T-helper 17 cell (primary cell): ENCODE results near the gene SH3RF3. TPM values are rescaled to one million over a fixed set of nuclear protein-coding genes. Genes with fewer than 3 reads are reported as not detected.

Source experiments
- ATAC-seq: fragments of 150-1000 bp; cut with Tn5 transposase; 2 replicates; pipeline ENCODE4 v1.10.0; 2021; ENCODE audit warnings: mild to moderate bottlenecking, moderate library complexity
- DNase-seq, 3 donors: peaks; one replicate each; pipeline versions ENCODE4 v3.0.0 to v3.0.0-alpha.2; 2020 to 2021
- H3K9me3 ChIP-seq: one replicate; pipeline ENCODE4 v1.7.0; 2013; ENCODE audit warnings: low read length, mild to moderate bottlenecking; ENCODE audit not compliant: control insufficient read depth, poor library complexity, severe bottlenecking
- H3K27ac Mint-ChIP-seq: one replicate; pipeline ENCODE4 v1.8.0; 2022; ENCODE audit warnings: mild to moderate bottlenecking, moderate library complexity, mixed read lengths
- H3K27me3 Mint-ChIP-seq: one replicate; pipeline ENCODE4 v1.8.0; 2022; ENCODE audit warnings: mixed read lengths
- H3K36me3 Mint-ChIP-seq: one replicate; pipeline ENCODE4 v1.8.0; 2022; ENCODE audit warnings: low read depth, mixed read lengths
- H3K4me1 Mint-ChIP-seq: one replicate; pipeline ENCODE4 v1.8.0; 2022; ENCODE audit warnings: mild to moderate bottlenecking, mixed read lengths
- H3K4me3 Mint-ChIP-seq: one replicate; pipeline ENCODE4 v1.8.0; 2022; ENCODE audit warnings: mild to moderate bottlenecking, moderate library complexity, mixed read lengths
- total RNA-seq, 4 donors: library from RNA in 2 of 4; stranded (reverse) in 2 of 4; gene quantifications; one replicate each; pipeline ENCODE4 v1.2.3 and lab custom pipeline; 2022 to 2026

SH3RF3 gene
- total RNA-seq, 2 donors from 2014 or later = 0.16 to 0.27 TPM

GRCh38 chr2:109261906-109262631, 133.1 kb downstream of the SH3RF3 start:
- Mint-ChIP-seq H3K27ac (no peak overlapping the region), H3K4me1 (peaks cover 9% of the 10 kb centered on the region), H3K4me3 (no peak overlapping the region), H3K27me3 (peaks cover 35% of the 10 kb centered on the region), H3K36me3 (peaks cover 3% of the 10 kb centered on the region)
- H3K9me3 ChIP-seq = no peaks in the 10 kb centered on the region
- no peak for ATAC-seq
- no peak for DNase-seq

DNA sequence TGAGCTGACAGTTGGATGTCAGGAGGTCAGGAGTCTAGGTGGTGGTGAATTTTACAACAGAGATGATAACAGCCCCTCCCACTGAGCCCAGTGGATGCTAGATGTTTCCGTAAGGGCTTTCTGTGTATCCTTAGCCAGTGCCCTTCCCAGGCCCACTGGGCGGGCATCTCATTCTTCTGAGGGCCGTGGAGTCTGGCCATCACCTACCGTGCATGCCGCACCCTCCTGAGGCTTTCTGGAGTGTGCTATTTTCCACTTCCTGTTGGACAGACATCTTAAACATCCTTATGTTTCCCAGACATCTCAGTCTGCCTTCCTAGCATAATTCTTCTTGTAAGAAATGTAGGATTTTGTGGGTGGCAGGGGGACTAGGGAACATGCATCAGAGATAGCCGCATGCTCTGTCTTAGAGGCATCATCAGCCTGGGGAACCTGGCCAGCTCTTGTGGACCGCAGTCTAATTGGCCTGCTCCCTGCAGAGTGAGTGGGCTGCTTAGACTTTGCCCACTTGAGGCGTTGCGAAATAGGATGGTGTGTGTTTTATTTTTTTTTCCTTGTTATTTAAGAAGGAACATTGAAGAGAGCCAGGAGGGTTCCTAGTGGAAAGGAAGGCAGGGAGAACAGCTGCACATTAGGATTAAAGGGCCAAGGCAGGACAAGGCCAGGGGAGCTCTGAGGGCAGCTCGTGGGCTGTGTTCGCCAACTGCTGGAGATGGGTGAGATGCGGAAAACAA, 135.8 kb downstream of the SH3RF3 start:
- Mint-ChIP-seq H3K4me1 (peaks cover 9% of the 10 kb centered on the region), H3K4me3 (no peak overlapping the region), H3K36me3 (peaks cover 3% of the 10 kb centered on the region), H3K27me3 (peaks cover 30% of the 10 kb centered on the region), H3K27ac (no peak overlapping the region)
- no peak for ATAC-seq
- no peaks in the 10 kb centered on the region for H3K9me3 ChIP-seq
- DNase-seq = no peak

- DNase-seq (no peak), ATAC-seq (no peak)
- no peaks in the 10 kb centered on the region for H3K9me3 ChIP-seq
- Mint-ChIP-seq H3K4me3 (no peak overlapping the region), H3K4me1 (peaks cover 9% of the 10 kb centered on the region), H3K27me3 (peaks cover 31% of the 10 kb centered on the region), H3K36me3 (peaks cover 3% of the 10 kb centered on the region), H3K27ac (no peak overlapping the region)
Measured at GRCh38 chr2:109265369-109265768, 136.4 kb downstream of the SH3RF3 start.

DNA sequence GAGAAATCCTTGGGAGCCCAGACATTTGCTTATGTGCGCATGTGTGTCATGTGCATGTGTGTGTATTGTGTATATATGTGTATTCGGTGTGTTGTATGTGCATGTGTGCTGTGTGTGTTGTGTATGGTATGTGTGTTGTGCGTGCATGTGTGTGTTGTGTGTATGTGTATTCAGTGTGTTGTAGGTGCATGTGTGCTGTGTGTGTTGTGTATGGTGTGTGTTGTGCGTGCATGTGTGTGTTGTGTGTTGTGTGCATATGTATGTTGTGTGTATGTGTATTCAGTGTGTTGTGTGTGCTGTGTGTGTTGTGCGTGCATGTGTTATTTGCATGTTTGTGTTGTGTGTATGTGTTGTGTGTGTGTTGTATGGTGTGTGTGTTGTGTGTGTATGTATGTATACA, 136.9 kb downstream of the SH3RF3 start:
- H3K27me3 Mint-ChIP-seq = peaks cover 36% of the 10 kb centered on the region
- H3K36me3 Mint-ChIP-seq = peaks cover 3% of the 10 kb centered on the region
- peaks cover 8% of the 10 kb centered on the region for H3K4me1 Mint-ChIP-seq
- H3K4me3 Mint-ChIP-seq = no peak overlapping the region
- no peak overlapping the region for H3K27ac Mint-ChIP-seq
- ATAC-seq (no peak), DNase-seq (no peak)
- H3K9me3 ChIP-seq = no peaks in the 10 kb centered on the region

GRCh38 chr2:109266496-109266895, 137.5 kb downstream of the SH3RF3 start:
- no peak for ATAC-seq
- peak overlapping the region; percentile 19 for H3K4me3 Mint-ChIP-seq
- no peak for DNase-seq
- peaks cover 3% of the 10 kb centered on the region for H3K4me1 Mint-ChIP-seq
- peaks cover 3% of the 10 kb centered on the region for H3K36me3 Mint-ChIP-seq
- H3K27me3 Mint-ChIP-seq = peaks cover 37% of the 10 kb centered on the region
- H3K9me3 ChIP-seq = no peaks in the 10 kb centered on the region
- no peak overlapping the region for H3K27ac Mint-ChIP-seq

DNA sequence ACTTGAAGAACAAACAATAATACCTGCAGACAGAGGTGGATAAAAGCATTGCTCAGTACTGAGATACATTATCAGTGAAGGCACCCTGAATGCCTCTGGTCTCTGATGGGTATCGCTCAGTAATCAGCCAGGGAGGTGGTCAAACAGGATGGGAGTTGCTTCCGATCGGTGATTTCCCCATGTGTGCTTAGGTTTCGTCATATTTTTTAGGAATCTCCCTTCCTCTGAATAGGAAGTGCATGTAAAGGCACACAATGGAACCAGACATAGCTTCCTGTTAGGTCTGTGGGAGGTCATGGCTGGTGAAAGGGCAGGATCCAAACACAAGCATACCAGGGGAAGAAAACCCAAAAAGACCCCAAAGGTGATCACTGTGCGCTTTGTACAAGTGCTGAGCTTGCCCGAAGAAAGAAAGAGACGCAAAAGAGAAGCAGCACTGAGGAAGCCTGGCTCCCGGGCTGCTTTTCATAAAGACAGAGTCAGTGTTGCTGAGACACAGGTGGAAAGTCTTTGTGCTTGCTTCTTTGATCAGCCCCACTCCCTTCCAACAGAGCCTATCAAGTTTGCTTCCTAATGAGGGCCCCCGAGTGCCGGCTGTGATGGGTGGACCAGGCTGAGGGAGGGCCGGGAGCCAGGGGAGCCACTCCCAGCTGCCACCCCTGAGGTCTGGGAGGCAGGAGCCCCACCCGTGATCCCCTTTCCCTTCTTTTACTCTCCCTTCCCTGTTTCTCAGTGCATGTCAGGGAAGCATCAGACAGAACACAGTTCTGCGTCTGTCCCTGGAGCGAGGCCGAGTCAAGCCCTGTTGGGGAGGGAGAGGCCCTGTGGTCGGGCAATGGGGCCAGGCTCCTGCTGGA, 138.2 kb downstream of the SH3RF3 start:
- peaks cover 3% of the 10 kb centered on the region for H3K36me3 Mint-ChIP-seq
- DNase-seq (no peak), ATAC-seq (no peak)
- no peak overlapping the region for H3K27ac Mint-ChIP-seq
- no peak overlapping the region for H3K4me3 Mint-ChIP-seq
- no peaks in the 10 kb centered on the region for H3K9me3 ChIP-seq
- peaks cover 37% of the 10 kb centered on the region for H3K27me3 Mint-ChIP-seq
- H3K4me1 Mint-ChIP-seq = peaks cover 3% of the 10 kb centered on the region

DNA sequence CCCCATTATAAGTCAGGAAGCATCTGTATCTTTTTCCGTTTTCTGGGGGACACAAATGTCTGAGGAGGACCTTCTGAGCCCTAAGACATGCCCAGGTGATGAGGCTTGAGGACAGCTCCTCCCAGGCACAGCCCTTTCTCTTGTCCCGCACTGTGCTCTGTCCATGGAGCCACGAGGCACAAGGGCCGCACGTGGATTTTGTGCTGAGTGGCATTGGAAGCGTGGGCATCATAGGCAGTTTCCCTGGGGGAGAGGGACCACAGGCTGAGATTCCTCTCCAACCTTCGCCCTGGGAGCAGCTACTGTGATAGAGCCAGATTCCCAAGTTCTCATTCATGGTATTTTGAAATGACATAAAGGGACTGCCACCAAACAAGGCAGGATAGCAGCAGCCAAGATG, 139.9 kb downstream of the SH3RF3 start:
- no peaks in the 10 kb centered on the region for H3K9me3 ChIP-seq
- H3K4me1 Mint-ChIP-seq = peaks cover 3% of the 10 kb centered on the region
- DNase-seq = no peak
- H3K27me3 Mint-ChIP-seq = peaks cover 37% of the 10 kb centered on the region
- H3K4me3 Mint-ChIP-seq = no peak overlapping the region
- H3K36me3 Mint-ChIP-seq = peaks cover 3% of the 10 kb centered on the region
- H3K27ac Mint-ChIP-seq = no peak overlapping the region
- no peak for ATAC-seq

DNA sequence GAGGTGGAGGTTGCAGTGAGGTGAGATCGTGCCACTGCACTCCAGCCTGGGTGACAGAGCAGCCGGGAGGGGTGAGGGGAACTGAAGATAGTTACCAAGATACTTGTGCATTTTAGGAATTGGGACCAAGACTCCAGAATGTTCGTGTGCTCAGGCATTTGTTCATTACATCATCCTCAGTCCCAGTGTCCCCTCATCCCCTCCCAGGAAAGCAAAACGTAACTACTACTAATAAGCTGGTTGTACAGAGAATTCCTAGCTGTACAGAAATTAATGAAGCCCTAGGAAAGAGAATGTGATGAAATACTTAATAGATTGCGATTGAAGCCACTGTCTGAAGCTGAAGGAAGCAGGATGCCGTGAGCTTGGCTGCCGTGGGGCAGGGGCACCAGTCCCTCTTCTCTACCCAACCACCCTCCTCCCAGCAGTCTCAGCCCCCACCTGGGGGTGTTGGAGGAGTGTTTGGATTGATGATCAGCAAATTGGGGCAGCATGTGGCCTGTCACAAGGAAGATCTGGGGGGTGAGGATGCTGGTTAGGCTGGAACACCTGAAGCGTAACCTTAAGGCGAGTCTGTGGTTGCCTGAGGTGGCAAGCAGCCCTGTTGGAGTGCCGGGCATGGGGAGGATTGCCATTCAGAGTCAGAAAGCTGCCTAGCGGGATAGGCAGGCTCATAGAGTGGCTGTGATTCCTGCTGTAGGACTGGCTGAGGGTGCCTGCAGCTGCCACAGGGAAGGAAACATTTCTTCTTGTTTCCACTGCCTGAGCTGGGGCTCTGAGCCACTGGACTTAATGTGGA, 140.9 kb downstream of the SH3RF3 start:
- Mint-ChIP-seq H3K27me3 (peaks cover 33% of the 10 kb centered on the region), H3K4me3 (no peak overlapping the region), H3K27ac (no peak overlapping the region), H3K36me3 (peaks cover 3% of the 10 kb centered on the region), H3K4me1 (peaks cover 3% of the 10 kb centered on the region)
- H3K9me3 ChIP-seq = no peaks in the 10 kb centered on the region
- no peak for DNase-seq
- no peak for ATAC-seq

DNA sequence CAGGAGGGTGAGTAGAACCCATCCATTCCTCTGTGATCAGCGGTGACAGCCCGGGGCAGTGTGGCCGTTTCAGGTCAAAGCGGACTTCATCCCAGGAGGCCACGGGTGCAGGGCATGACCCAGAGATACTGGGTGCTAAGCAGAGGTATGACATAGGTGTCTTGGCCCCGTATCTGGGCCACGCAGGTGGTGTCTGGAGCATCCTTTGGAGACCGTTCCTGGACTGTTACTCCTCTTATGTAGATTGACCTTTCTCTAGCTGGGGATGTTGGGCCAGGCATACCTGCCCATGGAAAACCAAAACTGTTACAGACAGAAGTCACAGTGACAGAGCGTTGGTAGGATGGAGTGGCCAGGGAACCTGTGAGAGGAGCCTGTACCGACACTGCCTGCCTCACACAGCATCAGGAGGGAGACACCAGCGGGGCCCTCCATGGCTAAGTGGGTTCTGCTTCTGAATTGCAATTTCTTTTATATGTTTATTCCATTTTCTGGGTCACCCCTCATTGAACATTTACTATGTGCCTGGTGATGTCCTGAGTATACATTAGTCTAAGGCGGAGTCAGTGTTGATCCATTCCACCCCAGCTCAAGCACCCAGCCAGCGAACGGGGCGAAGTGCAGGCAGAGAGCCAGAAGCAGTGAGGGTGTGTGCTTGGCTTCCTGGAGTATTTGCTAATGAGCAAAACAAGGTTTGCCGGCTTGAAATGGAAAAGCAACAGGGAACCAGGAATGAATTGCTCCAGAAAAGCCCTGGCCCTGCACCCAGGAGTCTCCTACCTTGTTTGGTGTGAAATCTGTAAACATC, 141.7 kb downstream of the SH3RF3 start:
- H3K4me1 Mint-ChIP-seq = peaks cover 3% of the 10 kb centered on the region
- DNase-seq (no peak), ATAC-seq (no peak)
- H3K27ac Mint-ChIP-seq = no peak overlapping the region
- H3K9me3 ChIP-seq = no peaks in the 10 kb centered on the region
- peaks cover 3% of the 10 kb centered on the region for H3K36me3 Mint-ChIP-seq
- no peak overlapping the region for H3K4me3 Mint-ChIP-seq
- H3K27me3 Mint-ChIP-seq = peaks cover 29% of the 10 kb centered on the region

DNA sequence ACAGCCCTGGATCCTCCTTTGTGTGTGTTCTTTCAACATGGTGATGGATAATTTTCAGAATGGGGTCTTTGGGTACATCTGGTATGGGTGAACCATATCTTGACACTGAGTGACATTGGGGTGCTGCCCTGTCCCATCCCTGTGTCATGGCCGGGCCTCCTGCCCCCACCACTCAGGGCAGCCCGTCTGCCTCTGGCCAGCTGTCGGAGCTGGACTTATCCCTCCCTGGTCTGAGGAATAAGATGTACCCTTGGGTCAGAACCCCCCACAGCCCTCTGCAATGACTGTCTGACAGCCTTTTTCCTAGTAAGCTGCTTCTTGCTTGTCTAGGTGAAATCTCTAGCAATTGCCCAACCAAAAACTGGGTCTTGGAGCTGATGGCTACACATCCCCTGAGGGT, 142.9 kb downstream of the SH3RF3 start:
- peaks cover 16% of the 10 kb centered on the region for H3K27me3 Mint-ChIP-seq
- H3K27ac Mint-ChIP-seq = no peak overlapping the region
- no peaks in the 10 kb centered on the region for H3K4me1 Mint-ChIP-seq
- no peak overlapping the region for H3K4me3 Mint-ChIP-seq
- no peaks in the 10 kb centered on the region for H3K36me3 Mint-ChIP-seq
- DNase-seq (no peak), ATAC-seq (no peak)
- no peaks in the 10 kb centered on the region for H3K9me3 ChIP-seq

- H3K4me3 Mint-ChIP-seq = no peak overlapping the region
- no peaks in the 10 kb centered on the region for H3K9me3 ChIP-seq
- no peaks in the 10 kb centered on the region for H3K4me1 Mint-ChIP-seq
- H3K36me3 Mint-ChIP-seq = no peaks in the 10 kb centered on the region
- H3K27me3 Mint-ChIP-seq = peaks cover 16% of the 10 kb centered on the region
- no peak for ATAC-seq
- H3K27ac Mint-ChIP-seq = no peak overlapping the region
- no peak for DNase-seq
Measured at GRCh38 chr2:109272461-109272860, 143.5 kb downstream of the SH3RF3 start.
